Central memory CD8-positive, alpha-beta T cell (primary cell): ENCODE measurements around the gene NINJ2.
"Not testable (repeated sequence)": the region's sequence is repeated elsewhere in the genome, so short reads cannot be mapped to it uniquely, and the experiment has no call there.

Experiments
- ATAC-seq: fragments of 150-1000 bp; cut with Tn5 transposase; replicated peaks from 2 replicates; pipeline ENCODE4 v1.10.0; 2022; ENCODE audit warnings: mild to moderate bottlenecking, moderate FRiP score, moderate number of reproducible peaks; ENCODE audit not compliant: poor library complexity, severe bottlenecking; ENCODE audit errors: extremely low read depth
- DNase-seq, 2 donors: peaks; one replicate each; pipeline ENCODE4 v3.0.0; 2021; ENCODE audit warnings: low spot score in 2 of 2
- H3K27ac Mint-ChIP-seq: one replicate; pipeline ENCODE4 v1.8.0; 2022; ENCODE audit warnings: low read depth, mild to moderate bottlenecking, moderate library complexity, mixed read lengths
- H3K27me3 Mint-ChIP-seq: one replicate; pipeline ENCODE4 v1.8.0; 2022; ENCODE audit warnings: mixed read lengths
- H3K36me3 Mint-ChIP-seq: one replicate; pipeline ENCODE4 v1.8.0; 2022; ENCODE audit warnings: mild to moderate bottlenecking, moderate library complexity, mixed read lengths; ENCODE audit not compliant: insufficient read depth
- H3K4me1 Mint-ChIP-seq: one replicate; pipeline ENCODE4 v1.8.0; 2022; ENCODE audit warnings: mixed read lengths
- H3K4me3 Mint-ChIP-seq: one replicate; pipeline ENCODE4 v1.8.0; 2022; ENCODE audit warnings: mild to moderate bottlenecking, moderate library complexity, mixed read lengths
- H3K9me3 Mint-ChIP-seq: one replicate; pipeline ENCODE4 v1.8.0; 2022; ENCODE audit warnings: mixed read lengths

Gene NINJ2

GRCh38 chr12:630656-631632 lies 32.3 kb downstream of the NINJ2 start:
- Mint-ChIP-seq H3K27ac (peak overlapping the region; percentile 49), H3K36me3 (peaks cover 2% of the 10 kb centered on the region), H3K9me3 (no peaks in the 10 kb centered on the region), H3K4me3 (no peak overlapping the region), H3K4me1 (peaks cover 4% of the 10 kb centered on the region), H3K27me3 (no peaks in the 10 kb centered on the region)
- DNase-seq (peak in 1 of 2 donors; percentile 30), ATAC-seq (no peak)

DNA sequence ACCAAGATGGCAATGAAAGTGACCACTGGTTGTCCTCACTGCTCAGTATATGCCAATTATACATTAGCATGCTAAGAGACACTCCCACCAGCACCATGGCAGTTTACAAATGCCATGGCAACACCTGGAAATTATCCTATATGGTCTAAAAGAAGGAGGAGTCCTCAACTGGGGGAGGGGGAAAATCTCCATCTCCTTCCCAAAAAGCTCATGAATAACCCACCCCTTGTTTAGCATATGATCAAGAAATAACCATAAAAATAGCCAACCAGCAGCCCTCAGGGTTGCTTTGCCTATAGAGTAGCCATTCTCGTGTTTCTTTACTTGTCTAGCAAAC lies 34.5 kb downstream of the NINJ2 start:
- not testable (repeated sequence) for ATAC-seq, H3K27ac Mint-ChIP-seq, H3K9me3 Mint-ChIP-seq, DNase-seq, H3K36me3 Mint-ChIP-seq, H3K4me1 Mint-ChIP-seq, H3K4me3 Mint-ChIP-seq, H3K27me3 Mint-ChIP-seq

DNA sequence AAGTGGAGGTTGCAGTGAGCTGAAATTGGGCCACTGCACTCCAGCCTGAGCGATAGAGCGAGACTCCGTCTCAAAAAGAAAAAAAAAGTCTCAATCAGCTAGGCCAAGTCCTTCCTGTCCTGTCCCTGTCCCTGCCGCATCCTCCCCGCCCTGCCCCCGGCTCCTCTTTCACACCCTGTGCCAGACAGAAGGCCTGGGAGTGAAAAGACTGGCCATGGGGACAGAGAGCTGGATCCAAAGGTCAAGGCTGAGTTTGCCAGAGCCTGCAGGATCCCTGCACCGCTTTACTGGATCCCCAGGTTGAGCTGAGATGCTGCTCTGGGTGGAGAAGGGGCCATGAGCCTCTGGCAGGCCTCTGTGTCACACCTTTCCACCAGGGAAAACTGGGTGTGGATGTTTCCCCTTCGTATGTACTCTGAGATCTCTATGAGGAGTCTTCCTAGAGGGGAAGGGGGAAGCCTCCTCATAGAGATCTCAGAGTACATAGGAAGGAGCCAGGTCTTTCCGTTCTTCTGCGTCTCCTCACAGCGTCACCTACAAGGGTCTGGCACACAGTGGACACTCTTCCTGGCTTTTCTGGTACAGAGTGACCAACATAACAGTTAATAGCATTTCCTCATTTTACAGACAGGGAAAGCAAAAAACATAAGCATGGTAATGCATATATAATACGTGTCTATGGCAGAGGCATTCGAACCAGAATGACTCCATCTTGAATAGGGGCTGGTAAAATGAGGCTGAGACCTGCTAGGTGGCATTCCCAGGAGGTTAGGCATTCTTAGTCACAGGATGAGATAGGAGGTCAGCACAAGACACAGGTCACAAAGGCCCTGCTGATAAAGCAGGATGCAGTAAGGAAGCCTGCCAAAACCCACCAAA lies 35.1 kb downstream of the NINJ2 start:
- DNase-seq (no peak), ATAC-seq (no peak)
- Mint-ChIP-seq H3K27me3 (no peaks in the 10 kb centered on the region), H3K9me3 (no peaks in the 10 kb centered on the region), H3K4me1 (peaks cover 4% of the 10 kb centered on the region), H3K4me3 (no peak overlapping the region), H3K36me3 (peaks cover 2% of the 10 kb centered on the region), H3K27ac (no peak overlapping the region)

- no peak for ATAC-seq
Observed at GRCh38 chr12:627285-627684, 36.0 kb downstream of the NINJ2 start.

GRCh38 chr12:625998-626397 lies 37.2 kb downstream of the NINJ2 start:
- H3K36me3 Mint-ChIP-seq: peaks cover 2% of the 10 kb centered on the region
- ATAC-seq: no peak
- H3K27me3 Mint-ChIP-seq: no peaks in the 10 kb centered on the region
- H3K4me1 Mint-ChIP-seq: peaks cover 16% of the 10 kb centered on the region
- no peak overlapping the region for H3K27ac Mint-ChIP-seq
- H3K9me3 Mint-ChIP-seq: no peaks in the 10 kb centered on the region
- DNase-seq: no peak
- no peak overlapping the region for H3K4me3 Mint-ChIP-seq

More at GRCh38 chr12:627285-627684, 36.0 kb downstream of the NINJ2 start:
- peaks cover 2% of the 10 kb centered on the region for H3K36me3 Mint-ChIP-seq
- H3K9me3 Mint-ChIP-seq: no peaks in the 10 kb centered on the region
- no peaks in the 10 kb centered on the region for H3K27me3 Mint-ChIP-seq
- DNase-seq: no peak
- H3K4me1 Mint-ChIP-seq: peaks cover 12% of the 10 kb centered on the region
- H3K4me3 Mint-ChIP-seq: no peak overlapping the region
- H3K27ac Mint-ChIP-seq: no peak overlapping the region

GRCh38 chr12:623865-624372 lies 39.3 kb downstream of the NINJ2 start:
- peaks cover 17% of the 10 kb centered on the region for H3K4me1 Mint-ChIP-seq
- ATAC-seq (no peak), DNase-seq (no peak)
- H3K27ac Mint-ChIP-seq: no peak overlapping the region
- no peak overlapping the region for H3K4me3 Mint-ChIP-seq
- H3K27me3 Mint-ChIP-seq: no peaks in the 10 kb centered on the region
- H3K9me3 Mint-ChIP-seq: no peaks in the 10 kb centered on the region
- no peaks in the 10 kb centered on the region for H3K36me3 Mint-ChIP-seq

DNA sequence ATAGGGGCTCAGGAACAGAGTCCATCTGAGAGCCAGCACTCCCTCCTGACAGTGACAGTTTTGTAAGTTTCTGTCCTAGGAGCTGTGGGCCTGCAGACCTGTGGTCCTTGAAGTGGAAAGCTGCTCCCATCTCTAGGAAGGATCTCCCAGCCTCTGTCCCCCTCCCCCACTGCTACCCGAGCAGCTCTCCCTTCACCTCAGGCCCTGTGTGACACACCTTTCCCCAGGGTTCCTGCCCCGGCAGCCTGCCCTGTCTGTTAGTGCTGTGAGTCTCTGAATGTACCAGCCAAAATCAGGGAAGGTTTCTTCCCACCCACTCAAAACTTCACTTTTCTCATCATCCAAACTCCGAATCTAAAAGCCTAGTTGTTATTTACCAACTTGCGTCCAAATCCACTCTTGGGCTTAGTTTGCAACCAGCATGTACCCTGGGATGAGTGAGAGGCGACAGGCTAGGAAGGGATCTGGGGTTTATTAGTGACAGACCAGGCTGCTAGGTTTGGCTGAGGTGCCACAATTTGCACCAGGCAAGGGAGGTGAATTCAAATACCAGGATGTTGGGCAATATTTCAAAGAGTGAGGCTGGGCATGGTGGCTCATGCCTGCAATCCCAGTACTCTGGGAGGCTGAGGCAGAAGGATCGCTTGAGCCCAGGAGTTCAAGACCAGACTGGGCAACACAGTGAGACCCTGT lies 39.9 kb downstream of the NINJ2 start:
- Mint-ChIP-seq H3K36me3 (no peaks in the 10 kb centered on the region), H3K4me3 (no peak overlapping the region), H3K27me3 (no peaks in the 10 kb centered on the region), H3K27ac (no peak overlapping the region), H3K9me3 (no peaks in the 10 kb centered on the region), H3K4me1 (peaks cover 17% of the 10 kb centered on the region)
- DNase-seq: no peak
- ATAC-seq: no peak

- DNase-seq: no peak
- Mint-ChIP-seq H3K9me3 (no peaks in the 10 kb centered on the region), H3K27me3 (no peaks in the 10 kb centered on the region), H3K4me1 (peaks cover 17% of the 10 kb centered on the region), H3K36me3 (no peaks in the 10 kb centered on the region), H3K27ac (no peak overlapping the region), H3K4me3 (no peak overlapping the region)
- ATAC-seq: no peak
Observed at GRCh38 chr12:622416-622815, 40.8 kb downstream of the NINJ2 start.

GRCh38 chr12:619346-619745 lies 43.9 kb downstream of the NINJ2 start:
- H3K9me3 Mint-ChIP-seq: no peaks in the 10 kb centered on the region
- no peak for DNase-seq
- peaks cover 20% of the 10 kb centered on the region for H3K4me1 Mint-ChIP-seq

GRCh38 chr12:618605-619004 lies 44.6 kb downstream of the NINJ2 start:
- ATAC-seq (no peak), DNase-seq (no peak)
- Mint-ChIP-seq H3K27ac (no peak overlapping the region), H3K36me3 (no peaks in the 10 kb centered on the region), H3K4me3 (no peak overlapping the region), H3K4me1 (peaks cover 25% of the 10 kb centered on the region), H3K27me3 (no peaks in the 10 kb centered on the region), H3K9me3 (no peaks in the 10 kb centered on the region)

More at GRCh38 chr12:619346-619745, 43.9 kb downstream of the NINJ2 start:
- no peak for ATAC-seq
- no peak overlapping the region for H3K27ac Mint-ChIP-seq
- H3K36me3 Mint-ChIP-seq: no peaks in the 10 kb centered on the region
- no peak overlapping the region for H3K4me3 Mint-ChIP-seq
- H3K27me3 Mint-ChIP-seq: no peaks in the 10 kb centered on the region

GRCh38 chr12:617304-617915 lies 45.8 kb downstream of the NINJ2 start:
- Mint-ChIP-seq H3K4me1 (peaks cover 14% of the 10 kb centered on the region), H3K4me3 (no peak overlapping the region), H3K27me3 (no peaks in the 10 kb centered on the region), H3K36me3 (no peaks in the 10 kb centered on the region), H3K9me3 (no peaks in the 10 kb centered on the region), H3K27ac (no peak overlapping the region)
- DNase-seq (no peak), ATAC-seq (no peak)

- Mint-ChIP-seq H3K4me1 (peaks cover 15% of the 10 kb centered on the region), H3K27ac (no peak overlapping the region), H3K4me3 (no peak overlapping the region), H3K27me3 (no peaks in the 10 kb centered on the region), H3K9me3 (no peaks in the 10 kb centered on the region), H3K36me3 (no peaks in the 10 kb centered on the region)
- DNase-seq (no peak), ATAC-seq (no peak)
Observed at GRCh38 chr12:615620-616019, 47.6 kb downstream of the NINJ2 start.
